Mammary epithelial cell (primary cell): Measurements from ENCODE around the gene MICALL2.

Source experiments
- CTCF ChIP-seq, 2 donors: IDR thresholded peaks in 1 of 2; conservative IDR thresholded peaks in 1 of 2; 2 replicates each; pipeline ENCODE4 v1.5.1; 2011 to 2012; ENCODE audit warnings: inconsistent platforms in 2 of 2, low read length in 2 of 2, mild to moderate bottlenecking in 2 of 2, control low read depth in 1 of 2, low read depth in 1 of 2; ENCODE audit not compliant: insufficient read depth in 1 of 2; ENCODE audit errors: extremely low read depth in 1 of 2
- EZH2 ChIP-seq: IDR thresholded peaks from 2 replicates; pipeline ENCODE4 v1.6.1; 2012; ENCODE audit warnings: low read length, inconsistent platforms, borderline replicate concordance

DNA sequence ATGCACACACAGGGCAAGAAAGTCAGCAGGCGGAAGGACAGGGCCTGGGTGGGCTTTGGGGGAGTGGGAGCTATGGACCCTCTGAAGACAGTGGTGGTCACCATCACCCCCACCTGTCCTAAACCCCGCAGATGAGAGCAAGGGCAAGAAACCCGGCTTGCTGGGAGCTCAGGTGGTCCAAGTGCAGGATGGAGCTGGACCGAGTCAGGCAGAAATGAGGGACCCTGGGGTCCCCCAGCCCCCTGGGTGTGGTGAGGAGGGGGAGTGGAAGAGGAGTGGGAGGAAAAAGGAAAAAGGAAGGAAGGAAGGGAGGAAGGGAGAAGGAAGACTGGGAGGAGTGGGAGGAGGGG is 54.8 kb downstream of the MICALL2 start:
- TF ChIP-seq CTCF (conservative IDR thresholded peaks at IDR 0.05 in 1 of 2, IDR thresholded peaks at IDR 0.05 in 1 of 2; ENCODE audit: extremely low read depth in 1 of 2, insufficient read depth in 1 of 2, low read depth in 1 of 2, low read length in 2 of 2) (no peak), EZH2 (peak; percentile 26)
